ENCODE data around the gene TP73.

TP73 gene

GRCh38 chr1:3729594-3730542 lies 77.6 kb downstream of the TP73 start:
- no peak for DNase-seq (ENCODE audit: low spot score)

- DNase-seq (ENCODE audit: low spot score): no peak
These were observed 78.4 kb downstream of the TP73 start for GRCh38 chr1:3730543-3731247.

GRCh38 chr1:3731583-3732433 lies 79.5 kb downstream of the TP73 start:
- DNase-seq (ENCODE audit: low spot score): no peak

GRCh38 chr1:3732434-3733093 lies 80.2 kb downstream of the TP73 start:
- DNase-seq (ENCODE audit: low spot score): no peak

- no peak for DNase-seq (ENCODE audit: low spot score)
These were observed 81.0 kb downstream of the TP73 start for GRCh38 chr1:3733094-3733882.

GRCh38 chr1:3733883-3734589 lies 81.7 kb downstream of the TP73 start:
- no peak for DNase-seq (ENCODE audit: low spot score)

- no peak for DNase-seq (ENCODE audit: low spot score)
These were observed 82.3 kb downstream of the TP73 start for GRCh38 chr1:3734602-3735001.

GRCh38 chr1:3735027-3735681 lies 82.8 kb downstream of the TP73 start:
- no peak for DNase-seq (ENCODE audit: low spot score)

- DNase-seq (ENCODE audit: low spot score): no peak
These were observed 83.4 kb downstream of the TP73 start for GRCh38 chr1:3735688-3736087.

- no peak for DNase-seq (ENCODE audit: low spot score)
These were observed 83.8 kb downstream of the TP73 start for GRCh38 chr1:3736131-3736561.

GRCh38 chr1:3736708-3737107 lies 84.4 kb downstream of the TP73 start:
- DNase-seq (ENCODE audit: low spot score): no peak

- no peak for DNase-seq (ENCODE audit: low spot score)
These were observed 86.6 kb downstream of the TP73 start for GRCh38 chr1:3738943-3739342.

GRCh38 chr1:3740042-3740441 lies 87.7 kb downstream of the TP73 start:
- DNase-seq (ENCODE audit: low spot score): no peak

- no peak for DNase-seq (ENCODE audit: low spot score)
These were observed 88.4 kb downstream of the TP73 start for GRCh38 chr1:3740752-3741151.

GRCh38 chr1:3741566-3742438 lies 89.5 kb downstream of the TP73 start:
- no peak for DNase-seq (ENCODE audit: low spot score)

GRCh38 chr1:3742439-3743298 lies 90.4 kb downstream of the TP73 start:
- DNase-seq (ENCODE audit: low spot score): no peak

- DNase-seq (ENCODE audit: low spot score): no peak
These were observed 91.1 kb downstream of the TP73 start for GRCh38 chr1:3743421-3743820.

- no peak for DNase-seq (ENCODE audit: low spot score)
These were observed 91.5 kb downstream of the TP73 start for GRCh38 chr1:3743826-3744225.

All from hematopoietic multipotent progenitor cell treated with erythropoietin and hydrocortisone succinate and interleukin-3 and kit ligand, for 17 days (in vitro differentiated cells).